HG03354 (cell line): ENCODE measurements around the gene SKIL.

ENCODE experiments used
- ATAC-seq: cut with Tn5 transposase; IDR thresholded peaks from one replicate; pipeline ENCODE4 v1.9.1; 2021; ENCODE audit warnings: mild to moderate bottlenecking; ENCODE audit not compliant: unreplicated experiment, poor library complexity, severe bottlenecking

The SKIL gene

DNA sequence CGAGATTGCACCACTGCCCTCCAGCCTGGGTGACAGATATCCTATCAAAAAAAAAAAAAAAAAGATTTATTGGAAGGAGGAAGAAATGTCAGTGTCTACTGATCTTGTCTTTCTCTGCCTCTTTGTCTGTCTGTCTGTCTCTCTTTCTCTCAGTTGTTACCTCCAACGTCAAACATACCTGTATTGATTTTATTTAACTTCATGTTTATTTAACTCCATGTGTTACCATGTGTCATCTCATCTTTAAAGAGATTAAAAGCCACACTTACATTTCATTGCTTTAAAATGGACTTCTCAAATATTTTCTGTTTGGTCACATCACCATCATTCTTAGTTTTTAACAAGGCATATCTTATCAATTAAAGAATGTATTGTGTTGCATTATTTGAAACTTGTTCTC, 70.6 kb downstream of the SKIL start:
- no peak for ATAC-seq

DNA sequence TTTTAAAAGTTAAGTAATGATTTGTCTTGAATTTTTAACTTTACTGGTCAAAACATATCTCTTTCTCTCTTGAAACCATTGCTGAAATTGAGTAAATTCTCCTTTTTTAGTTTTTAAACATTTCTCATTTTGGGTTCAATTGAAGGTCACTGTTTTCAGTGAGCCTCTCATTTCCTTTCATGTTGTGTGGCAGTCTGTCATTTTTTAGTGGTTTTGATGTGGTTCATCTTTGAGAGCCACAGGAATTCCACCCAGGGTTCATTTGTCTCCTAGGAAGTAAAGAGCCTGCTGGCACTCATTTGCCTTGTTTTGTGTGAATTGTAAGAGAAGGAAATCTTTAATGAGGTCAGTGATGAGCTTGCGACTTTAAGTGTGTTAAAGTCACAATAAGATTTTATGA, 71.5 kb downstream of the SKIL start:
- ATAC-seq, result no peak

DNA sequence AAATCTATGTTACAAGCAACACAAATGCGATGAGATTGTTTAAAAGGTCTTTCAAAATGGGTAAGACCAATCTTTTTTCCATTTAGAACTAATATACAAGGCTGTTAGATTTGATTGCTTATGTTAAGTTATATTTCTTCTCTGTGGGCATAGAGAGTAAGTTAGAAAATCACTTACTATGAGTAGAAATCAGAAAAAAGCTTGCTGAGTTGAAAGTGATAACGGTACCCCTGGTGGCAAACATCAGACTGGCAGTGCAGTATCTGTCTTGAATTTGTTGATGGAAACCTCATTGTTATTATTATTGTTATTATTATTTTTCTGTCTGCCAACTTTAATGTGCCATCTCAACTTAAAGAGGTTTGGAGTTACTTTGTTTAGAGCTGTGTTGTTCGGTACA, 73.5 kb downstream of the SKIL start:
- ATAC-seq, result no peak

DNA sequence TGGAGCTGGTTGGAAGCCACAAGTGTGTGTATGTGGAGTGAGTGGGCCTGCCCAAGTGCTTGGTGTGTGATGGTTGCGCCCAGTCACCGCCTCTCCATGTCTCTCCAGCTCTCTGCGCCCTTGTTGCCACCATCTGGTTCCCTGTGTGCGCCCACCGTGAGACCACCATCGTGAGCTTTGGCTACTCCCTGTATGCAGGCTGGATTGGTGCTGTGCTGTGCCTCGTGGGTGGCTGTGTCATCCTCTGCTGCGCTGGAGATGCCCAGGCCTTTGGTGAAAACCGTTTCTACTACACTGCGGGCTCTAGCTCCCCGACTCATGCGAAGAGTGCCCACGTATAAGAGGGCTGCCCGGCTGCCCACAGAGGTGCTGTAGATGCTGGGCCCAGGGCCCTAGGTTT, 74.9 kb downstream of the SKIL start:
- ATAC-seq, result no peak

DNA sequence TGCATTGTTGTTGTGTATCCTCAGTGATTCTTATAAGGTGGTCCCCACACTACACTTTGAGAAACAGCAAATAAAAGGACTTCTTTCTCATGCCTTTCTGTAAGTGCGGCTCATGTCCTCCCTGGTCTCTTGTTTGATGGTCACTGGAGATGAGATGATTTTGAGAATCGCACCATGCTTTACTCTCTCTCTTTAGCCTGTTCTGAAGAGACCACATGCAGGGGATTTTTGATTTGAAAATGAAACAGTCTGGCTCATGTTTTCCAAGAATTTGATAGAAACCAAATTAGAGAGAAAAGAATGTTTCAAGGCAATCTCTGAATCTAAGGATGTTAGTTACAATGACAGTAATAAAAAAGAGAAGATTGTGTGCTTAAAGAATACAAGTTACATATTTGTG, 79.2 kb downstream of the SKIL start:
- no peak for ATAC-seq

DNA sequence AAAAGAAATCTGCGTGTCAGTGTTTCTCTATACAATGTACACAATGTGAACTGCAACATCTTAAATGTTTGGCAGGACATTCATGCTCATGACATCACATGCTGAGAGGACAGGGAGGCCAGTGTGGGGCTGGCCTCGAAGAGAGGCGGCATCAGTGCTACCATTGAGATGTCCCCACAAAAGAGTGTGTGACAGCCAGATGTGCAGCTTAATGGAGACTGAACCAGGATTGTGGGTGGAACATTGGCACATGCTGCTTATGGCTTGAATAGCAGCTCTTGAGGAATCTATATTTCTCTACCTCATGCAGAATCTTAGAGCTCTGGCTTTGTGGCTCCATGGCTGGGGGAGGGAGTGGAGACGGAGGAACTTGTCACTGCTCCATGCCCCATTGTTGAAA, 79.7 kb downstream of the SKIL start:
- ATAC-seq, result no peak

DNA sequence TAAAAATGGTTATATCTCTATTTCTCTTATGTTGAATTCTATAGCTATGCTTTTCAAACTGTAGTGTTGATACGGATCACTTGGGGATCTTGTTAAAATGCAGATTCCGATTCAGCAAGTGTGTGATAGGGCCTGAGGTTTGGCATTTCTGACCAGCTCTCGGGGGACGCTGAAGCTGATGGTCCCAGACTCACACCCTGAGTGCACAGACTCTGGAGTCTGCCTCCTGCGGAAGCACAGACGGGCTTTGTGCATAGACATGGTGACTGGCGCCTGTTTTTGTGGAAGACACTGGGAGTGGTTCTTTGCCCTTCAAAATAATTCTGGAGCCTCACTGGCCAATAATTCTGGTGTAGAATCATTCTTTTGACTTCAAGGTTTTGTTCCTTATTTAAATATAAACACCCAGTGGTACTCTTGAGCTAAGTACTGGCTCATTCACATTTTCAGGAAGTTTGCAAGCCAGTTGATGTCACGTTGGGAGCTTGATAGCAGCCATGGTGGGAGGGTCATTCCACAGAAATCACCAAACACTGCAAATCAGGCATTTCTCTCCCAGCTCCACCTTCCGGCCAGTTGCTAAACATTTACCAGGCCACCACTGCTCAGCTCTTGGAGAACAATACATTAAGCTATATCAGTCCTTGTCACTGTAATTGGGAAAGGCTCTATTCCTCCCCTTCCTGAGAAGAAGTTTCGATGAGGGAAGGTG, 80.3 kb downstream of the SKIL start:
- no peak for ATAC-seq

DNA sequence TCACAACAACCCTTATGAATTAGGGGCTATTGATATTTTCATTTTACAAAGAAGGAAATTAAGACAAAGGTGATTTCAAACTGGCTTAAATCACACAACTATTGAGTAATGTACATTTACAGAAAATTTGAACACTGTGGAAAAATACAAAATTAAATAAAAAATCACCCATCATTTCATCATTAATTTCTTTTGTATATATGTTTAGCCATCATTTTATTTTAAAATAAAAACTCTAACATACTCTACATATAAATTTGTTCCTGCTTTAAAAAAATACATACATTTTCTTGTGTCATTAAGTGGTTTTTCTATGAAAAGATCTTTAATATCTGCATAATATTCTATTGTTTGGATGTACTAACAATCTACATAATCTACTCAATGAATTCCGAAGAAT, 81.3 kb downstream of the SKIL start:
- ATAC-seq, result no peak

DNA sequence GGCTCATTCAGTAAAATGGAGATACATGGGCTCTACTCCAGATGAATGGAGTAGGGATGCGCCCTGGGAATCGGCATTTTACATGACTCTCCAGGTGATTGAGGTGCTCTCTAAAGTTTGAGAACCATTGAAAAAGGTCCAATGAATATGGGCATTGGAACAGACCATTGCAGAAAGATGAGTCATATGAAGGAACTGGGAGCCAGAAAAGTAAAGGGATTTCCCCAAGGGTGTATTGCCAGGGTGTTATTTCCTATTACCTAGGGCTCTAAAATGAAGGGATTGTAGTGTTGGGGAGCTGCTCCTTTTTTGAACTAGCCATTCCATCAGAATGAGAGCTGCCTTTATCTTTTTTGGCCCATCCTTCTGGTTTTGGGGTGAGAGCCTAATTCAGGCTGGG, 82.8 kb downstream of the SKIL start:
- ATAC-seq, result no peak

DNA sequence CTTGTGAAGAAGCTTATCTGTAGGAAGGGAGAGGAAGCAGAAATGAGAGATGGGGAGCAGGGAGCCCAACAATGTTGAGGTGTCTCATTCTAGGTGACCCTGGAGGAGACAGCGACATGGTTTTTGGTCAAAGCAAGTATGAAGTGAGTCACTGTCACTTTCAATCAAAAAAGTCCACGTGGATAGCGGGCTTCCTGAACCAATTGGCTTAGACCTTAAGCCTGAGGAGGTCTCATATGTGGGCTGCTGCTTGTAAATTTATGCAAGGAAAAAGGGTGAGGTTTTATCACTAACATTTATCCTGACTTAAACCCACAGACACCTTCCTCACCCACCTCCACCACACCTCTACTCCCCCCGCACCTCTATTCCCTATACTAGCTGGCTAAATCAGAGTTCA, 83.9 kb downstream of the SKIL start:
- no peak for ATAC-seq

DNA sequence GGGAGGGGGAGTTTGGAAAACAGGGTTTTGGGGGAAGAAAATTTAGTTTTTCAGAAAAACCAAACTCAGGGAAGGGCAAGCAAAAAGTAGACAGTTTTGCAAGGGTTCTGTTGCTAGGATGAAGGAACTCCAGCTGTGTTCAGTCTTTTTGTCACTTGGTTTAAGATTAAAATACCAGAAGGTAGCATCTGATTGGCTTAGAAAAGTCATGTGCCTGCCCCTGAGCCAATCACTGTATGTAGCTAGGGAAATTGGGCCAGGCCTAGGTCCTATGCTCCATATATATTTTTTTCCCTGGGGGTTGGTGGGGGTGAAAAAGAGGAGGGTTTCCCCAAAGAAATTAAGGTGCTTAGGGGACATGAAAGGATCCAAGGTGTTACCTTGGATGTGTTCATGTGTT, 85.4 kb downstream of the SKIL start:
- no peak for ATAC-seq

DNA sequence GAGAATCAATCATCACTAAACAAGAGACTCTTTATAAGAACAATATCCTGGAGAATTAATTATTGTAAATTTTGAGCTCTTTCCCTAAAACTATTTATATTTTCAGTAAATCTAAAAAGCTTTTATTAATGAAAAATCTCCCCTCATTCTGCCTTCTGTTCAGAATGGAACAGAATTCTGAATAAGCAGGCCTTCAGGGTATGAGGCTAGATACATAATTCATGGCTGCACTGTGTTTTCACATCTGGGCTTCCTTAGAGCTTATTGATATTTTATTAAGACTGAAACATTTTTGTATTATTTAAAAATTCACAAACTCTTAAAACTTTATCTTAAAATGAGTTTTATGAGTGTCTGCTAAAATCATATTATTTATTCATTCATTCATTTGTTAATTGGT, 85.9 kb downstream of the SKIL start:
- ATAC-seq, result no peak
